H9 (cell line): ENCODE measurements around the gene IL1RAP. TPM values are rescaled to one million over a fixed set of nuclear protein-coding genes. Genes with fewer than 3 reads are reported as not detected.

Experiments used
- DNase-seq: peaks from one replicate; pipeline ENCODE4 v3.0.0-alpha.2; 2017
- H2AFZ ChIP-seq: one replicate; pipeline ENCODE4 v1.6.1; 2013; ENCODE audit warnings: mild to moderate bottlenecking, low read length, control low read depth, moderate library complexity
- H2AK5ac ChIP-seq: 2 replicates; pipeline ENCODE4 v1.6.1; 2013; ENCODE audit warnings: low read length, control low read depth, mixed read lengths; ENCODE audit not compliant: insufficient read length
- H2BK120ac ChIP-seq: one replicate; pipeline ENCODE4 v1.6.1; 2013; ENCODE audit warnings: low read depth, mild to moderate bottlenecking, low read length, control low read depth, inconsistent platforms; ENCODE audit not compliant: poor library complexity, severe bottlenecking
- H2BK12ac ChIP-seq: 2 replicates; pipeline ENCODE4 v1.6.1; 2013; ENCODE audit warnings: low read length, control low read depth, mixed read lengths, low read depth; ENCODE audit not compliant: insufficient read length
- H2BK15ac ChIP-seq: 2 replicates; pipeline ENCODE4 v1.6.1; 2013; ENCODE audit warnings: low read depth, low read length, control low read depth
- H2BK20ac ChIP-seq: one replicate; pipeline ENCODE4 v1.6.1; 2013; ENCODE audit warnings: low read depth, mild to moderate bottlenecking, low read length, control low read depth, inconsistent platforms; ENCODE audit not compliant: poor library complexity, severe bottlenecking
- H2BK5ac ChIP-seq: 2 replicates; pipeline ENCODE4 v1.6.1; 2013; ENCODE audit warnings: low read length, control low read depth, mixed read lengths; ENCODE audit not compliant: insufficient read length
- H3K14ac ChIP-seq: 2 replicates; pipeline ENCODE4 v1.6.1; 2013; ENCODE audit warnings: low read length, control low read depth; ENCODE audit not compliant: insufficient read depth
- H3K18ac ChIP-seq: 2 replicates; pipeline ENCODE4 v1.6.1; 2013; ENCODE audit warnings: low read depth, mild to moderate bottlenecking, mixed read lengths, low read length, control low read depth; ENCODE audit not compliant: insufficient read length
- H3K23ac ChIP-seq: 2 replicates; pipeline ENCODE4 v1.6.1; 2013; ENCODE audit warnings: low read length, control low read depth, mixed read lengths, low read depth; ENCODE audit not compliant: insufficient read length
- H3K23me2 ChIP-seq: 2 replicates; pipeline ENCODE4 v1.6.1; 2013; ENCODE audit warnings: low read depth, mild to moderate bottlenecking, mixed read lengths, low read length, control low read depth; ENCODE audit not compliant: insufficient read length, poor library complexity, severe bottlenecking
- H3K27ac ChIP-seq: 2 replicates; pipeline ENCODE4 v1.5.1; 2013; ENCODE audit warnings: low read length, control low read depth, mixed read lengths, low read depth; ENCODE audit not compliant: insufficient read length
- H3K27me3 ChIP-seq: 2 replicates; pipeline ENCODE4 v1.6.1; 2013; ENCODE audit warnings: low read length, control low read depth, inconsistent platforms; ENCODE audit not compliant: insufficient read depth
- H3K4ac ChIP-seq: 2 replicates; pipeline ENCODE4 v1.6.1; 2013; ENCODE audit warnings: low read depth, mild to moderate bottlenecking, control low read depth, inconsistent platforms, low read length, moderate library complexity
- H3K4me1 ChIP-seq: 2 replicates; pipeline ENCODE4 v1.6.1; 2013; ENCODE audit warnings: low read length, control low read depth, inconsistent platforms; ENCODE audit not compliant: insufficient read depth
- H3K4me2 ChIP-seq: 2 replicates; pipeline ENCODE4 v1.6.1; 2013; ENCODE audit warnings: low read length, control low read depth, mixed read lengths; ENCODE audit not compliant: insufficient read length, insufficient read depth
- H3K56ac ChIP-seq: 2 replicates; pipeline ENCODE4 v1.6.1; 2013; ENCODE audit warnings: low read depth, mild to moderate bottlenecking, mixed read lengths, low read length, control low read depth; ENCODE audit not compliant: insufficient read length
- H3K79me1 ChIP-seq: 2 replicates; pipeline ENCODE4 v1.6.1; 2013; ENCODE audit warnings: low read depth, mild to moderate bottlenecking, moderate library complexity, low read length, control low read depth, inconsistent platforms; ENCODE audit not compliant: insufficient read depth, poor library complexity, severe bottlenecking
- H3K79me2 ChIP-seq: 2 replicates; pipeline ENCODE4 v1.6.1; 2013; ENCODE audit warnings: low read length, control low read depth, inconsistent platforms; ENCODE audit not compliant: insufficient read depth
- H3K9ac ChIP-seq: 2 replicates; pipeline ENCODE4 v1.6.1; 2013; ENCODE audit warnings: low read length, control low read depth, mixed read lengths; ENCODE audit not compliant: insufficient read length; ENCODE audit errors: extremely low read depth
- H3K9me3 ChIP-seq: one replicate; pipeline ENCODE4 v1.6.1; 2013; ENCODE audit warnings: low read depth, low read length, inconsistent platforms; ENCODE audit not compliant: control insufficient read depth
- H3T11ph ChIP-seq: one replicate; pipeline ENCODE4 v1.6.1; 2013; ENCODE audit warnings: mild to moderate bottlenecking, low read length, control low read depth, inconsistent platforms
- H4K20me1 ChIP-seq: one replicate; pipeline ENCODE4 v1.6.1; 2013; ENCODE audit not compliant: control insufficient read depth, insufficient read length, insufficient read depth
- H4K5ac ChIP-seq: 2 replicates; pipeline ENCODE4 v1.6.1; 2013; ENCODE audit warnings: low read depth, mild to moderate bottlenecking, mixed read lengths, low read length, control low read depth; ENCODE audit not compliant: insufficient read length
- H4K8ac ChIP-seq: replicated peaks from 2 replicates; pipeline ENCODE4 v1.6.1; 2013; ENCODE audit warnings: low read length, control low read depth, mixed read lengths, low read depth; ENCODE audit not compliant: insufficient read length
- H4K91ac ChIP-seq: 2 replicates; pipeline ENCODE4 v1.6.1; 2013; ENCODE audit warnings: low read depth, mild to moderate bottlenecking, moderate library complexity, mixed read lengths, low read length, control low read depth; ENCODE audit not compliant: insufficient read length
- H3K27ac Mint-ChIP-seq, 3 experiments: 2 replicates in 2 of 3; 3 replicates in 1 of 3; pipeline ENCODE4 v1.8.0; 2020 to 2021; ENCODE audit warnings: mixed read lengths in 3 of 3, mild to moderate bottlenecking in 1 of 3, moderate library complexity in 1 of 3
- H3K27me3 Mint-ChIP-seq: 2 replicates; pipeline ENCODE4 v1.8.0; 2021; ENCODE audit warnings: low read depth, mild to moderate bottlenecking, moderate library complexity, mixed read lengths
- H3K36me3 Mint-ChIP-seq, 3 experiments: 2 replicates in 2 of 3; 3 replicates in 1 of 3; pipeline ENCODE4 v1.8.0; 2020 to 2021; ENCODE audit warnings: low read depth in 3 of 3, mixed read lengths in 3 of 3; ENCODE audit not compliant: insufficient read depth in 1 of 3
- H3K4me1 Mint-ChIP-seq, 2 experiments: 2 replicates each; pipeline ENCODE4 v1.8.0; 2020; ENCODE audit warnings: mixed read lengths in 2 of 2
- H3K4me3 Mint-ChIP-seq, 2 experiments: 2 replicates in 1 of 2; 3 replicates in 1 of 2; pipeline ENCODE4 v1.8.0; 2020 to 2021; ENCODE audit warnings: mild to moderate bottlenecking in 2 of 2, mixed read lengths in 2 of 2, moderate library complexity in 1 of 2
- H3K9me3 Mint-ChIP-seq, 2 experiments: 2 replicates in 1 of 2; 3 replicates in 1 of 2; pipeline ENCODE4 v1.8.0; 2020; ENCODE audit warnings: mild to moderate bottlenecking in 2 of 2, mixed read lengths in 2 of 2, moderate library complexity in 1 of 2
- CTCF ChIP-seq: fragments of 200-600 bp; sonication (generic); conservative IDR thresholded peaks from 3 replicates; pipeline ENCODE4 v1.8.0; 2021; ENCODE audit warnings: antibody characterized with exemption, mild to moderate bottlenecking
- WGBS: extraction: QIAGEN DNeasy Blood & Tissue Kit; methylation state at CpG from one replicate; pipeline ENCODE4 v1.1.7; 2013; ENCODE audit warnings: missing lambda C conversion rate, low lambda C conversion rate, mixed read lengths; ENCODE audit not compliant: insufficient read length; ENCODE audit errors: extremely low coverage; 5-methylcytosine and 5-hydroxymethylcytosine counted together
- total RNA-seq: library from RNA; stranded (reverse); gene quantifications from 2 replicates; pipeline ENCODE4 v1.2.1, GENCODE V29; 2021

The IL1RAP gene
- total RNA-seq, 1 experiment from 2014 or later, result 4.6 TPM

GRCh38 chr3:190666821-190667220 is 152.9 kb downstream of the IL1RAP start:
- no peak overlapping the region for H3K27ac Mint-ChIP-seq
- TF ChIP-seq CTCF, result no peak
- Histone ChIP-seq H3K4me2 (no peak overlapping the region), H3K4ac (no peak overlapping the region), H3K56ac (no peak overlapping the region), H2BK5ac (no peak overlapping the region), H3K79me1 (no peaks in the 10 kb centered on the region), H3K4me1 (no peaks in the 10 kb centered on the region), H3K14ac (no peak overlapping the region), H3K18ac (no peak overlapping the region), H3K23ac (no peak overlapping the region), H3K27me3 (no peaks in the 10 kb centered on the region), H2BK12ac (no peak overlapping the region), H4K20me1 (no peaks in the 10 kb centered on the region), H2BK15ac (no peak overlapping the region), H3K79me2 (no peaks in the 10 kb centered on the region), H3K9ac (no peak overlapping the region), H3K27ac (no peak overlapping the region), H2BK20ac (no peak overlapping the region), H3T11ph (no peak overlapping the region), H3K9me3 (no peaks in the 10 kb centered on the region), H3K23me2 (no peaks in the 10 kb centered on the region), H2BK120ac (no peak overlapping the region), H4K8ac (no peak overlapping the region), H4K91ac (no peak overlapping the region), H4K5ac (no peak overlapping the region), H2AK5ac (no peak overlapping the region), H2AFZ (no peak overlapping the region)
- H3K27me3 Mint-ChIP-seq, result no peaks in the 10 kb centered on the region
- H3K4me1 Mint-ChIP-seq, result no peaks in the 10 kb centered on the region
- WGBS, result no CpG with 5 or more reads among the region's 2 CpGs
- DNase-seq, result no peak
- no peaks in the 10 kb centered on the region for H3K36me3 Mint-ChIP-seq
- H3K4me3 Mint-ChIP-seq, result no peak overlapping the region
- no peaks in the 10 kb centered on the region for H3K9me3 Mint-ChIP-seq
